ENCODE measurements around the gene CSKMT.

DNA sequence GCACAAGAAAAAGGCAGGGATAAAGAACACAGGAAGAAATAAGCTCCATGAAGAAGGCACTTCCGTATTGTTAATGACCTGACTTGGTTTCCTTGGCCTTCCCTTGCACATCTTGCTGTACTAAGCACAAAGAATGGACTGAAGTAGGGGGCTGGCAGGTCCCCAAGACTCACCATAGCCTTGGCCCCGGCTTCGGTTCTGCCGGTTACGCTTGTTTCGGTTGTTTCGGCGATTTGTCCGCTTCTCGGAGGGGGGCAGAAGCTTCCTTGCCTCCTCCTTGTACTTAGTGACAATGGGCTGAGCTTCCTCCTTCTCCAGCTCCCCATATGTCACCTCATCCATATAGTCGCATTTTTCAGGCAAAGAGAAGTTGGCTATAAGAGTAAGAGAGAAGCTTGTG lies 51.7 kb downstream of the CSKMT start:
- TF ChIP-seq POLR2AphosphoS5 (IDR thresholded peaks at IDR 0.05; ENCODE audit: insufficient read depth in 1 of 2, low read depth in 1 of 2) (no peak), POLR2A (IDR thresholded peaks at IDR 0.05) (no peak), CTCF (IDR thresholded peaks at IDR 0.05) (no peak)
